ENCODE data around the gene DDX51.

DDX51 gene

DNA sequence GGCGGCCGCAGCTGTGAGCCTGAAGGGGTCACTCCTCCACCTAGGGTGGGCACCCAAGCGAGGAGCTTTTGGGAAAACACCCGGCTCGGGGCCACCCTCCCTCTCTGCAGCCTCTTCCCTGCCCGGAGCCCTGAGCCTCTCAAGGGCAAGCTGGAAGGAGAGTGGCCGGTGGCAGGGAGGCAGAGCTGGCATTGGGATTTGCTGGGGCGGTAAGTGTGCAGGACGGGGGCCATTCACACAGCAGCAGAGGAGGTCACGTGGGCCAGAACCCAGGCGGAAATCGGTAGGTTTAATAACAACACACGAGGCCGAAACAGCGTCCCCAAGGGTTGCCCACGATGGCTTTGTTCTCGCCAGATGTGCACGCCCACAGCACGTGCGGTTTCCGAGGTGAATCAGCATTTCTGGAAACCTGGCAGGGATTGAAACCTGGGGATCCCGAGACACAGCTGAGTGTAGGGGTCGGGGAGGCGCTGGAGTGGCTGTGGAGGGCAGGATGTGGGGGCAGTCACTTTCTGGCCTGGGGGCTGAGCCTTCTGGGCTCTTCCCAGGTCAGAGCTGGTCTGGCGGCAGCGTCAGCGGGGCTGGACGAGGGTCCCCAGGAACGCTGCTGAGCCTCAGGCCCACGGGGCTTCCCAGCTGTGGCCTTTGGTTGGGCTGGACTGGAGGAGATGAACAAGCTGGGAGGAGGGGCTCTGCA lies 23.6 kb upstream of the DDX51 start:
- no peak for DNase-seq (ENCODE audit: low read depth)

DNA sequence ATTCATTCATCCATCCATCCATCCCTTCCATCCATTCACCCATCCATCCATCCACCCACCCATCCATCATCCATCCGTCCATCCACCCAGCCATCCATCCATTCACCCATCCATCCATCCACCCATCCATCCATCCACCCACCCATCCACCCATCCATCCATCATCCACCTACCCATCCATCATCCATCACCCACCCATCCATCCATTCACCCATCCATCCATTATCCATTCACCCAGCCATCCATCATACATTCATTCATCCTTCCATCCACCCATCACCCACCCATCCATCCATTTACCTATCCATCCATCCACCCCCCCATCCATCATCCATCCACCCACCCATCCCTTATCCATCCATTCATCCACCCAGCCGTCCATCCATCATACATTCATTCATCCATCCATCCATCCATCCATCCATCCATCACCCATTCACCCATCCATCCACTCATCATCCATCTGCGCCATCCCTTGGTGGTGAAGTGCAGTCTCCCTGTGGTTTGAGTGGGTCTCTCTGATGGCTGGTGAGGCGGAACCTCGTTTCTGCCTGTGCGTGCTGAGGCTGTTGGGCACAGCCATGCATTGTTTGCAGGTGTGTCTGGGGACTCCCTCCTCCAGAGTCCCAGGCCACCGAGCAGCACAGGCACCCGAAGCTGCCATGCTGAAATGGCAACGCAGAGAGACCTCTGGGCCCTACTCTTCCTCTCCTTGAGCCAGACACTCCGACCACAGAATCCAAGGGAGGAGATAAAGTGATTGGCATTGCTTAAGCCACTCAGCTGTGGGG lies 22.9 kb upstream of the DDX51 start:
- DNase-seq (ENCODE audit: low read depth), result no peak

DNA sequence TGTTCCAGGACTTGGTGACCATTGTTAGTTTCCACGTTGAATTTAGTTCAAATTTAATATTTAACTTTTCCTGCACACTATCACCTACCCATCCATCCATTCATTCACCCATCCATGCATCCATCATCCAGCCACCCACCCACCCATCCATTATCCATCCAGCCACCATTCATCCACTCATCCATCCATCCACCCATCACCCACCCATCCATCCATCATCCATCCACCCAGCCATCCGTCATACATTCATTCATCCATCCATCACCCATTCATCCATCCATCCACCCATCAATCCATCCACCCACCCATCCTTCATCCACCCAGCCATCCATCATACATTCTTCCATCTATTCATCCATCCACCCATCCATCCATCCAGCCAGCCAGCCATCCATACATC lies 22.0 kb upstream of the DDX51 start:
- no peak for DNase-seq (ENCODE audit: low read depth)

DNA sequence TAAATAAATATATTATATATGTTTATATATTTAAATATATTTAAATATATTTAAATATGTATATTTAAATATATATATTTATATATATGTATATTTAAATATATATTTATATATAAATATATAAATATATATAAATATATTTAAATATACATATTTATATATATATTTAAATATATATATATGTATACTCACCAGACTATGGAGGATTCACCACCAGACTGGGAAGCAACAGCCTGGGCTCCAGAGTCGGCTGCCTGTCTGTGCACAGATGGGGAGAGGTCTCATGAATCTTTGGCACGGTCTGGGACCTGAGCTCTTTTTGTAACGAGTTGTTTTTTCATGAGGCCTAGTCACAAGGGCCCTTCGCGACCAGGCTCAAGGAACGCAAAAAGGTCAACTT lies 21.5 kb upstream of the DDX51 start:
- DNase-seq (ENCODE audit: low read depth), result no peak

DNA sequence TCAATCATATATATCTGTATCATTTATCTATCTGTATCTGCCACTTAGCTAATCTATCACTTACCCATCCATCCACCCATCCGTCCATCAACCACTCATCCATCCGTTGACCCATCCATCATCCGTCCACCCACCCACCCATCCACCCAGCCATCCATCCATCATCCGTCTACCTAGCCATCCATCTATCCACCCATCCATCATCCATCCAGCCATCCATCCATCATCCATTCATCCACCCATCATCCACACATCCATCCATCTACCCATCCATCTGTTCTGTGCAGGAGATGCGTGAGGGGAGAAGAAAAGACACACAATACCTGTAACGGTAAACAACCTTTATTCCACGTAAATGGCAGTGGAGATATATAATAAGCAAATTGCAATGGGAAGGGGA lies 20.3 kb upstream of the DDX51 start:
- DNase-seq (ENCODE audit: low read depth), result no peak

DNA sequence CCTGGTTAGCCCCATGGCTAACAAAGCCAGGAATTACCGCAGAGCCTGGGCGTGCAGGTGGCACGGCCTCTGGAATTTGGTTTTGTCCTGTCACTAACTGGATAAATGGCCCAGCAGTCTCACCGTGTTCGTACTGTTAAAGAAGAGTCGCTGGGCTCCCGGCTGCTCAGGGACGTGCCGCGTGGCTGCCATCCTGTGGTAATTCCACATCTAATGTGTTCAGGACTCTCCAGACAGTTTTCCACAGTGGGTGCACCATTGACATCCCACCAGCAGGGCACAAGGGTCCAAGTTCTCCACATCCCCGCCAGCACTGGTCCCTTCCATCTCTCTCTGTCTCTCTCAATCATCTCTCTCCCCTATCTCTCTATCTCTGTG lies 19.8 kb upstream of the DDX51 start:
- DNase-seq (ENCODE audit: low read depth), result no peak

DNA sequence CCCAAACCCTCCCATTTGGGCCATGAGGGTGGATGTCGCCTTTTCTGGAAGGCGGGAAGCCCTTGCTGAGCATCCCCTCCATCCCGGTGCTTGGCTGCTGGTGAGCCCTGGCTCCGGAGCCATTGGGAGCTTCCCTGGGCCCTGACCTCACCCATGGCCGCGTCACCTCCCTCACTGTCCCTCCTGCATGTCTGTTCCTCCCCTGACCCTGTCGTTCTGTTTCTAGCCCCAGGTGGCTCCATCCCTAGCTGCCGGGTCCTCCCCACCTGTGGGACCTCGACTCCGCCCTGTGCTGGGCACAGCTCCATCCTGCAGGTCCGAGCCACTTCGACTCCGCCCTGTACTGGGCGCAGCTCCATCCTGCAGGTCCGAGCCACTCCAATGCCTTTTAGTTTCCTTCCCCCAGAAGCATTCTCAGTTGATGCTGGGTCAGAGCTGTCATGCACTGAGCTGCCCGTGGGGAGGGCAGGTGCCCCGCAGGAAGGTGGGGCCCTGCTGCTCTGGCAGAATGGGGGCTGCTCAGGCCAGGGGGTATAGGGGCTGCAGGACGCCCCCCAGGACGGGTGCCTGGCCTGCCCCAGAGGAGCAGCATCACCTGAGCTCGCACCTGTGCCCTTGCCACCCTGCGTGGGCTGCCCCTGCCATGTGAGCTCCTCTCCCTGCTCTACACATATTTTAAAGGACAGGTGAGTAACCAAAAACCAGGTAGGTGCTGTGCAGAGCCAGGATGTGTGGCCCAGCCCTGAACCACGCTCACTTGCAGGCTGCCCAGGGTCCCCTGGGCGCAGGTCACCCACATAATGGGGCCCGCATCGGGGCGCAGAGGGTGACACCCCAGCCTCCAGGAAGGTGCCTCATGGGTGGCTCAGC lies 19.2 kb upstream of the DDX51 start:
- DNase-seq (ENCODE audit: low read depth), result no peak

DNA sequence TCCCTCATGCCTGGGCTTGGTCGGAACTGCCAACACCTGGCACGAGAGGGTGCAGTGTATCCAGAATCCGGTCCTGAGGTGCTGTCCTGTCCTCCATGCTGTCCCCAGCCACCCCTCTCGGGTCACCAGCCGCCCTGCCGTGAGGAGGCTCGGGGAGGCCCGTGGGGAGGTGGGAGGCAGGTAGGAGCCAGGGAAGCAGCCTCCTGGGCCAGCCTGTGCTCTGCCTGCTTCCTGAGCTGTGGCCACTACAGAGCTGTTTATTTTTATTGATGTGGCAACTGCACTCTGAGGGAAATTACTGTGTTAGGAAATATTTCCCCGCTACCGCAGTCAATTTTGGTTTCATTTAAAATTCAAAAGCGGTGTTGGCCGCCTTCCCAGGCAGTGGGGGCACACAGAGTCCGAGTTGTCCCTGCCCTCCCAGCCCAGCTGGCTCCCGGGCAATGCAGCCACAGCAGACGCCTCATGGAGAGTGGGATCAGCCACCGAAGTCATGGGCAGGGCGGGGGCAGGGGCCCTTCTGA lies 18.5 kb upstream of the DDX51 start:
- DNase-seq (ENCODE audit: low read depth), result peak; percentile 23

DNA sequence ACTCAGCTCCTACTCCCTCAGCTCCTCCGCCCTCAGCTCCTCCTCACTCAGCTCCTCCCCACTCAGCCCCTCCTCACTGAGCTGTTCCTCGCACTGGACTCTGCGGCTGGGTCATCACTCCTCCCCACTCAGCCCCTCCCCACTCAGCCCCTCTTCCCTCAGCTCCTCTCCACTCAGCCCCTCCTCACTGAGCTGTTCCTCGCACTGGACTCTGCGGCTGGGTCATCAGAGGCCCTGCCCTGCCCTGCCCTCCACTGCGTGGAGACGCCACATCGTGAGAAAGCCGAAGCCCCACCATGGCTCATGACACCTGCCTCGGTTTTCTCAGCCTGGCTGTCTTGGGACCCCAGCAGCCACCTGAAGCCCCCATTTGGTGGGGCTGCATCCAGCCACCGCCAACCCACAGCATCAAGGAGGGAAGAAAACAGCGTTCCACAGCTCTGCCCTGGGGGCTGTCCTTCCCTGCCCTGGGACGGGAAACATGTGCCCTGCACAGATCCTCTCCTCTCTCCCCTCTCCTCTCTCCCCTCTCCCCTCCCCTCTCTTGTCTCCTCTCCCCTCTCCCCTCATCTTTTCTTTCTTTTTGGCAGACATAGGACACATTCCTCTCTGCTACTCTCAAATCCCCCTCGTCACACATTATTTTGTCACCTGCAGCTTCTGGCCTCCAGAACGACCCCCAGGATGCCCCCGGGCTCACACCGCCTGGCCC lies 17.8 kb upstream of the DDX51 start:
- no peak for DNase-seq (ENCODE audit: low read depth)

DNA sequence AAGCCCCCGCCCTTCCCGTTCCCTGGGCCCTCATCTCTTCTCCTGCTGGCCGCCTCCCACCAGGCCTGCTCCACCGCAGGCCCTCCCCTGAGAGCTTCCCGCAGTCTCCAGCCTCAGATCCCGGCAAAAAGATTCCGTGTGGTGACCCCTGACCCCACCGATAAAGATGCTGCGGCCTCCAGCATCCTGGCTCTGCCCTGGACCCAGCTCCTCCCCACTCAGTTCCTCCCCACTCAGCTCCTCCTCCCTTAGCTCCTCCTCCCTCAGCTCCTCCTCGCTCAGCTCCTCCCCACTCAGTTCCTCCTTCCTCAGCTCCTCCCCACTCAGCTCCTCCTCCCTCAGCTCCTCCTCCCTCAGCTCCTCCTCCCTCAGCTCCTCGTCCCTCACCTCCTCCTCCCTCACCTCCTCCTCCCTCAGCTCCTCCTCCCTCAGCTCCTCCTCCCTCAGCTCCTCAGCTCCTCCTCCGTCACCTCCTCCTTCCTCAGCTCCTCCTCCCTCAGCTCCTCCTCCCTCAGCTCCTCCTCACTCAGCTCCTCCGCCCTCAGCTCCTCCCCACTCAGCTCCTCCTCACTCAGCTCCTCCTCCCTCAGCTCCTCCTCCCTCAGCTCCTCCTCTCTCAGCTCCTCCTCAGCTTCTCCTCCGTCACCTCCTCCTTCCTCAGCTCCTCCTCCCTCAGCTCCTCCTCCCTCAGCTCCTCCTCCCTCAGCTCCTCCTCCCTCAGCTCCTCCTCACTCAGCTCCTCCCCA lies 17.1 kb upstream of the DDX51 start:
- no peak for DNase-seq (ENCODE audit: low read depth)

DNA sequence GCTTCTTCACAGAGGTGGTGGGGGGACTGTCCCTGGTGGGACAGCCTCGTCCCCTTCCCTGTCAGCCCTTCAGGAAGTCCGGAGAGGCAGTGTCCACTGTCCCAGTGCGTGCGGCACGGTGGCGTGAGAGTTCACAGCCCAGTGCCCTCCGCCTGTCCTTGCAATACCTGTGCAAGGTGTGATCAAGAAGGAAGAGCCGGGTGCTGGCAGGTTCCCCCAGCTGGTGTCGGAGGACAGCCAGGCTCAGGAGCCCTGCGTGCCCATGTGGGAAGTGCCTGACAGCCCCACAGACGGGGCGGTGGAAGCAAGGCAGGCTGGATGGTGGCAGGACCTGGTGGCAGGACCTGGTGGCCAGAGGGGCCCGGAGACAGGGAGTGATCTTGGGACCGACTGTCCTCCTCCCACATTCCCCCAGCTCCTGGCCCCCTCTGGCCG lies 16.5 kb upstream of the DDX51 start:
- DNase-seq (ENCODE audit: low read depth), result no peak

DNA sequence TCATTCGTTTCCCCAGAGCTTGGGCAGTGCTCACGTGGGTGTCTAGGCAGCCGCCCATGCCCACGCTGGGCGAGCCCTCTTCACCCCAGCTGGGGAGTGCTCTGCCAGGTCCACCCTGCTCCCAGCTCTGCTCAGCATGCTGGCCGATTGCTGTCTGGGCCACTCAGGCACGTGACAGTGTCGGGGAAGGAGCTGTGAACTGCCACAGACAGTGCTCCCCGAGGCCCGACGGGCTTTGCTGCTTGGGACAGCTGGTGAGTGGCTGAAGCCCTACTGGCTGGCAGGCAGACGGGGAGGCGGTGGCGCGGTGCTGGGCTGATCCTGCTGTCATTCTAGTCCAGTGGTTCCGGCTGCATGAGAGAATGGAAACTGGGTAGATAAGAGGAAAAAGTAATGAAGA lies 15.9 kb upstream of the DDX51 start:
- no peak for DNase-seq (ENCODE audit: low read depth)

DNA sequence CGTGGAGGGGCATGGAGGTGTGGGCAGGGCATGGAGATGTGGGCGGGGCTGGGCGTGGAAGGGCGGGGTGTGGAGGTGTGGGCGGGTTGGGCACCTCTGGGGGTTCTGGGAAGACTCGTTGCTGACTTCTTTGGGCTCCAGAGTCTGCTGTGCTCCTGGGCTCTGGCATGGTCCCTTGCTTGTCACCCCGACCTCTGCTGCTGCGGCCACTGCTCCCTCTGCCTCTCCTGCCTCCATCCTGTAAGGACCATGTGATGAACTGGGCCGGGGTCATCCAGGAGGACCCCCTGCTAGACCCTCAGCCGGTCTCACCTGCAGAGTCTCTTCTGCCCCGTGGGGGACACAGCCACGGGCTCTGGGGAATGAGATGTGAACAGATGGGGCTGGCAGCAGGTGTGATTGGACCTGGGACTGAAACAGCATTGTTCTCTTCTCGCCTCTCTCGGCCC lies 15.5 kb upstream of the DDX51 start:
- no peak for DNase-seq (ENCODE audit: low read depth)

DNA sequence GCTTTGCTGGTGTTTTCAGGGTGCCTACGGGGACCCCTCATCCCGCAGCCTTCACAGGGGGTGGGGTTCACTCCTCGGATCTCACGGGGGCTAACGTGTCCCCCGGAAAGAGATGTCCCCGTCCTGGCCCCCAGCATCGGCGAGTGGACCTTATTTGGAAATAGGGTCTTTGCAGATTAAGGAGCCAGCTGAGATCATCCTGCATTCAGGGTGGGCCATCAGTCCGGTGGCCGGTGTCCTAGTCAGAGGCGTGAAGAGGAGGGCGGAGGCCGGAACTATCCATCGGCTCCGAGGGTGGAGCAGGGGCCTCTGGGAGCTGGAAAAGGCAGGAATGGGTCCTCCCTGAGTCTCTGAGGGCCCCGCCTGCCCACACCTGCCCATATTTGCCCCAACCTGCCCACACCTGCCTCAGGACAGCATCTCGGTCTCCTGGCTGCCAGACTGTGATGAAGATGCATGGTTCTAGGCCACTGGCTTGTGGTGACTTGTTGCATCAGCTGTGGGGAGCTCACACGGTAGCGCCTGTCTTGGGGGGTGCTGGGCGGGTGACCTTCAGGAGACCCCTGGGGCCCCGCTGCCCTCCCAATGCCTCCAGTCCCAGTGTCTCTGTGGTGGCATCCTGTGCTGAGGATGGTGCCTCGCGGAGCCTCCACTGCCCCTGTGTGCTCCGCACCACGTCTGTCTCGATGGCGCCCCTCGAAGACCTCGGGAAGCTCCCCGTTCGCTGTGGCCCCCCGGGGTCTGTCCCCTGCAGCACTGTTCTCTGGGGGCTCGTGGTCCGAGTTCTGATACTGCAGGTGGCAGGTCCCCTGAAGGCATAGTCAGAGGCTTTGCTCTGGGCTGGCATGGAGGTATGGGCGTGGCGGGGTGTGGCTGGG lies 14.8 kb upstream of the DDX51 start:
- DNase-seq (ENCODE audit: low read depth), result no peak

DNA sequence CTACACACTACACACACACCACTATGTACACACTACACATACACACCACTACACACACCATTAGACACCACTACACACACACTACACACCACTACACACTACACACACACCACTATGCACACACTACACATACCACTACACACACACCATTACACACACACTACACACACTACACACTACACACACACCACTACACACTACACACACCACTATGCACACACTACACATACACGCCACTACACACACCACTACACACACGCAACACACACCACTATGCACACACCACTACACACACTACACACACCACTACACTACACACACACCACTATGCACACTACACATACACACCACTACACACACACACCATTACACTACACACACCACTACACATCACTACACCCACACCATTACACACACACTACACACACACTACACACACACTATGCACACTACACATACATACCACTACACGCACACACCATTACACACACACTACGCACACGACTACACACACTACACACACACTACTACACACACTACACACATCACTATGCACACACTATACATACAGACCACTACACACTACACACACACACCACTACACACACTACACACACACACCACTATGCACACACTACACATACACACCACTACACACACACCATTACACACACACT lies 13.8 kb upstream of the DDX51 start:
- DNase-seq (ENCODE audit: low read depth), result no peak

DNA sequence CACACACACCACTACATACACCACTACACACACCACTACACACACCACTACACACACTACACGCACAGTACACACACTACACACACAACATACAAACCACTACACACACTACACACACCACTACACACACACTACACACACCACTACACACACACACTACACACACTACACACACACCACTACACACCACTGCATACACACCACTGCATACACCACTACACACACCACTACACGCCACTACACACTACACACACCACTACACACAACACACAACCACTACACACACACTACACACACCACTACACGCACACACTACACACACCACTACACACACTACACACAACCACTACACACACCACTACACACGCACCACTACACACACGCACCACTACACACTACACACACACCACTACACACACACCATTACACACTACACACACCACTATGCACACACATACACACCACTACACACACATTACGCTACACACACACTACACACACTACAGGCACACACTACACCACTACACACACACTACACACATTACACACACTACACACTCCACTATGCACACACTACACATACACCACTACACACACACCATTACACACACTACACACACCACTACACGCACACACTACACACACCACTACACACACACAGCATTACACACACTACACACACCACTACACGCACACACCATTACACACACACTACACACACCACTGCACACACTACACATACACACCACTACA lies 12.6 kb upstream of the DDX51 start:
- no peak for DNase-seq (ENCODE audit: low read depth)

DNA sequence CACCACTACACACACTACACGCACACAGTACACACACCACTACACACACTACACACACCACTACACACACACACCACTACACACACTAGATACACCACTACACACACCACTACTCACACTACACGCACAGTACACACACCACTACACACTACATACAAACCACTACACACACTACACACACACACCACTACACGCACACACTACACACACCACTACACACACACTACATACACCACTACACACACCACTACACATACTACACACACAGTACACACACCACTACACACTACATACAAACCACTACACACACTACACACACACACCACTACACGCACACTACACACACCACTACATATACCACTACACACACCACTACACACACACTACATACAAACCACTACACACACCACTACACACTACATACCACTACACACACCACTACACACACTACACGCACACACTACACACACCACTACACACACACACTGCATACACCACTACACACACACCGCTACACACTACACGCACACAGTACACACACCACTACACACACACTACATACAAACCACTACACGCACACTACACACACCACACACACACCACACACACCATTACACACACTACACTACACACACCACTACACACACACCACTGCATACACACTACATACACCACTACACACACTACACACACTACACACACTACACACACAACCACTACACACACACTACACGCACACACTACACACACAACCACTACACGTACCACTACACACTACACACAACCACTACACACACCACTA lies 11.9 kb upstream of the DDX51 start:
- no peak for DNase-seq (ENCODE audit: low read depth)

Data from non-pigmented ciliary epithelial cell (primary cell).